K562 (cell line): ENCODE results near the gene IL1RN. TPM values are rescaled to one million over a fixed set of nuclear protein-coding genes. Genes with fewer than 3 reads are reported as not detected.

ENCODE experiments used
- ATAC-seq: fragments of 200-7000 bp; cut with Tn5 transposase; 3 replicates; pipeline ENCODE4 v1.9.1; 2020; ENCODE audit warnings: moderate library complexity
- BruUV-seq: library from RNA; stranded (reverse); fragments of 400-500 nt; replicated peaks from 2 replicates; lab custom pipeline; 2021; lab: Mats Ljungman, UMichigan
- CTCF ChIA-PET: fragments of 300-600 bp; formaldehyde crosslinking; extraction: SDS; loops from one replicate; lab custom pipeline; 2021; ENCODE audit warnings: low intra/inter-chr PET ratio; lab: Yijun Ruan, JAX
- POLR2A ChIA-PET: fragments of 300-600, 350-650 bp; sonication (Branson Sonifier 250); formaldehyde crosslinking; extraction: SDS; loops from one replicate; lab custom pipeline; 2021; ENCODE audit warnings: antibody characterized with exemption, inconsistent platforms; lab: Yijun Ruan, JAX
- DNase-seq, 4 experiments: peaks; one replicate each; pipeline versions ENCODE4 v3.0.0 to v3.0.0-alpha.2; 2011 to 2018; ENCODE audit warnings: low spot score in 3 of 4, mixed read lengths in 3 of 4; ENCODE audit errors: extremely low read depth in 1 of 4
- FAIRE-seq: peaks from 2 replicates; lab custom pipeline; 2011; peaks lifted over from hg19 to GRCh38; lab: Jason Lieb, UNC
- H2AFZ ChIP-seq: 2 replicates; pipeline ENCODE4 v1.6.0; 2011; ENCODE audit warnings: low read depth, low read length, control low read depth, inconsistent platforms
- H3K27ac ChIP-seq: fragments of 200-600 bp; 3 replicates; pipeline ENCODE4 v1.8.0; 2011; ENCODE audit warnings: low read depth, mild to moderate bottlenecking, control low read depth, inconsistent platforms, low read length, moderate library complexity, mixed read lengths; ENCODE audit errors: extremely low read depth
- H3K27me3 ChIP-seq, 2 experiments: fragments of 300-600 bp in 1 of 2; 2 replicates in 1 of 2; 3 replicates in 1 of 2; pipeline versions ENCODE4 v1.6.0 to v1.8.0; 2011; ENCODE audit warnings: inconsistent platforms in 2 of 2, low read length in 2 of 2, mild to moderate bottlenecking in 1 of 2, mixed read lengths in 1 of 2, moderate library complexity in 1 of 2; ENCODE audit not compliant: control insufficient read depth in 2 of 2, insufficient read depth in 2 of 2
- H3K36me3 ChIP-seq: fragments of 300-600 bp; 3 replicates; pipeline ENCODE4 v1.8.0; 2011; ENCODE audit warnings: mild to moderate bottlenecking, low read length, inconsistent platforms; ENCODE audit not compliant: control insufficient read depth, insufficient read depth
- H3K4me1 ChIP-seq, 2 experiments: fragments of 200-600 bp in 1 of 2; replicated peaks in 1 of 2; 2 replicates in 1 of 2; 3 replicates in 1 of 2; pipeline versions ENCODE4 v1.5.1 to v1.8.0; 2011; ENCODE audit warnings: inconsistent platforms in 2 of 2, low read length in 2 of 2, mild to moderate bottlenecking in 1 of 2, mixed read lengths in 1 of 2, moderate library complexity in 1 of 2; ENCODE audit not compliant: control insufficient read depth in 2 of 2, insufficient read depth in 2 of 2
- H3K4me2 ChIP-seq: 2 replicates; pipeline ENCODE4 v1.6.1; 2011; ENCODE audit warnings: low read length, control low read depth, inconsistent platforms, mixed read lengths; ENCODE audit not compliant: insufficient read depth
- H3K4me3 ChIP-seq: fragments of 200-600 bp; sonication (generic), shearing (Covaris generic); 2 replicates; pipeline ENCODE4 v1.5.1; 2016; ENCODE audit warnings: control low read depth, inconsistent platforms
- H3K79me2 ChIP-seq: fragments of 200-600 bp; 3 replicates; pipeline ENCODE4 v1.8.0; 2011; ENCODE audit warnings: low read length, inconsistent platforms; ENCODE audit not compliant: control insufficient read depth, insufficient read depth
- H3K9ac ChIP-seq, 2 experiments: 2 replicates each; pipeline versions ENCODE4 v1.6.0 to v1.6.1; 2011; ENCODE audit warnings: low read depth in 2 of 2, low read length in 2 of 2, control low read depth in 1 of 2, inconsistent platforms in 1 of 2, mild to moderate bottlenecking in 1 of 2, mixed read lengths in 1 of 2; ENCODE audit not compliant: insufficient read depth in 1 of 2
- H3K9me1 ChIP-seq: one replicate; pipeline ENCODE4 v1.6.0; 2011; ENCODE audit warnings: inconsistent platforms, mild to moderate bottlenecking, low read length, moderate library complexity; ENCODE audit not compliant: control insufficient read depth, insufficient read depth
- H3K9me3 ChIP-seq: replicated peaks from 2 replicates; pipeline ENCODE4 v1.5.1; 2011; ENCODE audit warnings: low read depth, low read length, inconsistent platforms; ENCODE audit not compliant: control insufficient read depth, insufficient read depth
- H4K20me1 ChIP-seq: replicated peaks from 2 replicates; pipeline ENCODE4 v1.6.1; 2011; ENCODE audit warnings: low read length, inconsistent platforms, mixed read lengths; ENCODE audit not compliant: control insufficient read depth, insufficient read depth
- ATF3 ChIP-seq, 2 experiments: fragments of 450-650 bp in 1 of 2; sonication (generic) in 1 of 2; formaldehyde crosslinking in 1 of 2; IDR thresholded peaks in 1 of 2; conservative IDR thresholded peaks in 1 of 2; 2 replicates each; pipeline versions ENCODE4 v1.6.1 to v1.8.1; 2016 to 2023; ENCODE audit warnings: mild to moderate bottlenecking in 2 of 2, moderate library complexity in 2 of 2, inconsistent platforms in 1 of 2, missing genetic modification reagents in 1 of 2
- CBFA2T2 ChIP-seq: fragments of 450-650 bp; conservative IDR thresholded peaks from 2 replicates; pipeline ENCODE4 v1.6.1; 2017; ENCODE audit warnings: mild to moderate bottlenecking
- CEBPG ChIP-seq, 3 experiments: fragments of 200-800 bp in 1 of 3; sonication (Bioruptor generic) in 1 of 3; sonication (generic) in 1 of 3; formaldehyde crosslinking in 1 of 3; IDR thresholded peaks in 2 of 3; conservative IDR thresholded peaks in 1 of 3; 2 replicates each; pipeline versions ENCODE4 v1.6.1 to v1.8.0; 2016 to 2022; ENCODE audit warnings: missing compliant biosample characterization in 2 of 3, missing genetic modification characterization in 2 of 3, mild to moderate bottlenecking in 1 of 3, missing genetic modification reagents in 1 of 3
- RAD51 ChIP-seq: fragments of 450-650 bp; IDR thresholded peaks from 2 replicates; pipeline ENCODE4 v1.7.1; 2016; ENCODE audit warnings: low read depth, mild to moderate bottlenecking, borderline replicate concordance
- USF2 ChIP-seq: sonication (generic); formaldehyde crosslinking; IDR thresholded peaks from 2 replicates; pipeline ENCODE4 v1.5.0; 2020; ENCODE audit warnings: missing genetic modification reagents
- ZNF143 ChIP-seq: sonication (generic); formaldehyde crosslinking; IDR thresholded peaks from 2 replicates; pipeline ENCODE4 v1.9.0; 2022; ENCODE audit warnings: mild to moderate bottlenecking, missing genetic modification reagents
- WGBS: fragments of 100-300 bp; shearing (Covaris generic); methylation state at CpG from one replicate; pipeline ENCODE4 v1.1.6; 2016; ENCODE audit warnings: low coverage, mixed read lengths; ENCODE audit not compliant: insufficient coverage; ENCODE audit errors: missing lambda C conversion rate; 5-methylcytosine and 5-hydroxymethylcytosine counted together
- in situ Hi-C: fragments of 300-500 bp; cut with MboI; formaldehyde crosslinking; loops from 4 replicates; pipeline ENCODE4 v1.15.0; 2018; ENCODE audit warnings: inconsistent platforms, mixed read lengths
- intact Hi-C: fragments of 100-400 bp; cut with micrococcal nuclease; formaldehyde crosslinking; loops from 2 replicates; pipeline ENCODE4 v1.14.2; 2022
- polyA plus RNA-seq, 8 experiments: library from polyadenylated mRNA; depleted of rRNA in 4 of 8; stranded (reverse) in 5 of 8; unstranded in 3 of 8; fragments of >200 nt; fragmentation: Nextera tagmentation in 2 of 8; fragmentation: Illumina TruSeq in 1 of 8; extraction: Ambion mirVana in 2 of 8; extraction: Trizol in 1 of 8; gene quantifications; 2 replicates each; pipeline versions ENCODE4 v1.2.1 to v1.2.3, GENCODE V29; 2011 to 2014; ENCODE audit warnings: inconsistent platforms in 1 of 8, missing spikeins in 1 of 8
- total RNA-seq, 7 experiments: library from RNA; depleted of rRNA in 6 of 7; stranded (reverse); fragments of >200 nt in 6 of 7; fragmentation: Illumina TruSeq in 2 of 7; extraction: Trizol in 2 of 7; gene quantifications; 2 replicates each; pipeline versions ENCODE4 v1.2.1 to v1.2.3, GENCODE V29; 2011 to 2021; ENCODE audit warnings: low replicate concordance in 1 of 7
- TF ChIP-seq, protein P1 (sequence below): sonication (generic); formaldehyde crosslinking; IDR thresholded peaks from 2 replicates; pipeline ENCODE4 v1.9.0; 2022; ENCODE audit warnings: mild to moderate bottlenecking, missing genetic modification reagents
- TF ChIP-seq, protein P2 (sequence below), 3 experiments: fragments of 200-800 bp in 1 of 3; sonication (Bioruptor generic) in 1 of 3; sonication (generic) in 1 of 3; formaldehyde crosslinking in 1 of 3; IDR thresholded peaks; 2 replicates each; pipeline versions ENCODE4 v1.6.1 to v1.8.0; 2016 to 2022; ENCODE audit warnings: mild to moderate bottlenecking in 2 of 3, missing compliant biosample characterization in 2 of 3, missing genetic modification characterization in 2 of 3, missing genetic modification reagents in 1 of 3

IL1RN gene
- total and polyA plus RNA-seq, 9 of the 15 experiments (the other 6 are each of a cell fraction or from before 2014, with no cell fraction given): 0.13 TPM; not detected in 8

- intact Hi-C loops (no loop called here), in situ Hi-C loops (no loop called here)
- H3K4me1 ChIP-seq: no peaks in the 10 kb centered on the region
- 1% methylated on average over 7 of the region's 7 CpGs for WGBS
- TF ChIP-seq ATF3 (IDR thresholded peaks at IDR 0.05): peak; percentile 21; the same call in 1 of the 2 replicates
- TF ChIP-seq ATF3 (CRISPR knock-in tag; conservative IDR thresholded peaks at IDR 0.05): no peak
- TF ChIP-seq CBFA2T2: 0 out of 2 replicates have a peak, but pooled peaks have one; percentile 12
- TF ChIP-seq, protein P1, sequence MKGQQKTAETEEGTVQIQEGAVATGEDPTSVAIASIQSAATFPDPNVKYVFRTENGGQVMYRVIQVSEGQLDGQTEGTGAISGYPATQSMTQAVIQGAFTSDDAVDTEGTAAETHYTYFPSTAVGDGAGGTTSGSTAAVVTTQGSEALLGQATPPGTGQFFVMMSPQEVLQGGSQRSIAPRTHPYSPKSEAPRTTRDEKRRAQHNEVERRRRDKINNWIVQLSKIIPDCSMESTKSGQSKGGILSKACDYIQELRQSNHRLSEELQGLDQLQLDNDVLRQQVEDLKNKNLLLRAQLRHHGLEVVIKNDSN (CRISPR knock-in tag): peak; percentile 77
- TF ChIP-seq USF2 (CRISPR knock-in tag): peak; percentile 81
- TF ChIP-seq RAD51: peak; percentile 74
- no peak for TF ChIP-seq CEBPG (CRISPR knock-in tag; IDR thresholded peaks at IDR 0.05)
- 0 out of 4 replicates have a peak, but pooled peaks of 1 of the 2 experiments have one; percentile 18 for TF ChIP-seq CEBPG (tag; conservative IDR thresholded peaks at IDR 0.05 in 1 of 2, IDR thresholded peaks at IDR 0.05 in 1 of 2)
- TF ChIP-seq, protein P2, sequence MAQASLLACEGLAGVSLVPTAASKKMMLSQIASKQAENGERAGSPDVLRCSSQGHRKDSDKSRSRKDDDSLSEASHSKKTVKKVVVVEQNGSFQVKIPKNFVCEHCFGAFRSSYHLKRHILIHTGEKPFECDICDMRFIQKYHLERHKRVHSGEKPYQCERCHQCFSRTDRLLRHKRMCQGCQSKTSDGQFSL (CRISPR knock-in tag; IDR thresholded peaks at IDR 0.05): no peak
- TF ChIP-seq, protein P2 (tag; IDR thresholded peaks at IDR 0.05): no peak
- no peak for TF ChIP-seq ZNF143 (CRISPR knock-in tag)
- H3K27me3 ChIP-seq: peaks cover 10 to 39% of the 10 kb centered on the region in 2 experiments
- ChIA-PET POLR2A (no interaction called here), CTCF (no interaction called here)
- DNase-seq (no peak), ATAC-seq (peak; percentile 57), FAIRE-seq (no peak)
- H3K9me3 ChIP-seq: no peaks in the 10 kb centered on the region
- no peaks in the 10 kb centered on the region for H3K79me2 ChIP-seq
- BruUV-seq: no TSS peak
- H3K9ac ChIP-seq: no peak overlapping the region
- no peaks in the 10 kb centered on the region for H3K9me1 ChIP-seq
- H3K4me2 ChIP-seq: no peak overlapping the region
- H4K20me1 ChIP-seq: no peaks in the 10 kb centered on the region
- no peak overlapping the region; the same call in 1 of the 2 replicates for H2AFZ ChIP-seq
- H3K36me3 ChIP-seq: no peaks in the 10 kb centered on the region
- H3K4me3 ChIP-seq: no peak overlapping the region
- no peak overlapping the region for H3K27ac ChIP-seq
Measured at GRCh38 chr2:113131352-113132185, 4.2 kb downstream of the IL1RN start.
